D721Med (cell line): ENCODE data around the gene CCDC116.

Experiments used
- DNase-seq: peaks from one replicate; pipeline ENCODE4 v3.0.0; 2011; ENCODE audit warnings: low spot score; ENCODE audit not compliant: insufficient read length
- FAIRE-seq: peaks from 2 replicates; lab custom pipeline; 2011; peaks lifted over from hg19 to GRCh38; lab: Jason Lieb, UNC
- TF ChIP-seq, protein P1 (sequence below): IDR thresholded peaks from 2 replicates; pipeline ENCODE4 v1.5.1; 2012; ENCODE audit warnings: mild to moderate bottlenecking, control low read depth; ENCODE audit not compliant: insufficient read depth; ENCODE audit errors: missing control alignments

The CCDC116 gene

DNA sequence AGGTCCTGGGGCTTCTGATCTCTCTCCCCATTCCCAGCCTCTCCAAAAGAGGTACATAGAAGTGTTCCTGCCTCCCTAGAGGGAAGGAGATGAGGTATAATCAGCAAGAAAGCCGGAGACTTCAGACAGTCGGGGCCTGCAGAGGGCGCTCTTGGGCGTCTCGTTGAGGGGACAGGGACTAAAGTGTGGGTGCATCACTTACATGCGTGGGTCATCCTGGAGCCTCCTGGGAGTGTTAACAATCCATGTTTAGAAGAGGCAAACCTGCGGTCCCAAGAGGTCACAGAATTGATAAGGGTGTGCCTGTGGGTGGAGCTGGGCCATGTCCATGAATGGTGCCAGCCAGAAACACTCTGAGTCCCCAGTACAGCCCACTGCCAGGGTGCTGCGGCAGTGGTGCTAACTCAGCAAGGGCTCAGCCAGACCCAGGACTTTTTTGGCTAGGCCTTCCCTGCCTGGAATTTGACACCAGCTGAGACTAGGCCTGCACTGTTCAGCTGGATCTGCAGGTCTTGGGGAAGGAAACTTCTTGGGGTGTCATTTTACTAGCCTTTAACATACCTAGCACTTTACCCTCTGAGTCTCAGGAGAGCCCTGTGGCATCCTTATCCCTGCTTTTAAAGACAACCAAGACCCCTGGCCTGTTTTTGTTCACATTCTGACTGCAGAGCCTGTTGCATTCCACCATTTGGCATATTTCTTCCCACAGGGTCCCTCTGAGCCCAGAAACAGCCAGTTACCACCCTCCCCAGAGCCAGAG is 8.3 kb upstream of the CCDC116 start:
- DNase-seq (no peak), FAIRE-seq (no peak)
- TF ChIP-seq, protein P1, sequence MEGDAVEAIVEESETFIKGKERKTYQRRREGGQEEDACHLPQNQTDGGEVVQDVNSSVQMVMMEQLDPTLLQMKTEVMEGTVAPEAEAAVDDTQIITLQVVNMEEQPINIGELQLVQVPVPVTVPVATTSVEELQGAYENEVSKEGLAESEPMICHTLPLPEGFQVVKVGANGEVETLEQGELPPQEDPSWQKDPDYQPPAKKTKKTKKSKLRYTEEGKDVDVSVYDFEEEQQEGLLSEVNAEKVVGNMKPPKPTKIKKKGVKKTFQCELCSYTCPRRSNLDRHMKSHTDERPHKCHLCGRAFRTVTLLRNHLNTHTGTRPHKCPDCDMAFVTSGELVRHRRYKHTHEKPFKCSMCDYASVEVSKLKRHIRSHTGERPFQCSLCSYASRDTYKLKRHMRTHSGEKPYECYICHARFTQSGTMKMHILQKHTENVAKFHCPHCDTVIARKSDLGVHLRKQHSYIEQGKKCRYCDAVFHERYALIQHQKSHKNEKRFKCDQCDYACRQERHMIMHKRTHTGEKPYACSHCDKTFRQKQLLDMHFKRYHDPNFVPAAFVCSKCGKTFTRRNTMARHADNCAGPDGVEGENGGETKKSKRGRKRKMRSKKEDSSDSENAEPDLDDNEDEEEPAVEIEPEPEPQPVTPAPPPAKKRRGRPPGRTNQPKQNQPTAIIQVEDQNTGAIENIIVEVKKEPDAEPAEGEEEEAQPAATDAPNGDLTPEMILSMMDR, result peak; percentile 33

- DNase-seq (no peak), FAIRE-seq (no peak)
- TF ChIP-seq, protein P1, result no peak
Measured at GRCh38 chr22:21624880-21625791, 7.4 kb upstream of the CCDC116 start.

DNA sequence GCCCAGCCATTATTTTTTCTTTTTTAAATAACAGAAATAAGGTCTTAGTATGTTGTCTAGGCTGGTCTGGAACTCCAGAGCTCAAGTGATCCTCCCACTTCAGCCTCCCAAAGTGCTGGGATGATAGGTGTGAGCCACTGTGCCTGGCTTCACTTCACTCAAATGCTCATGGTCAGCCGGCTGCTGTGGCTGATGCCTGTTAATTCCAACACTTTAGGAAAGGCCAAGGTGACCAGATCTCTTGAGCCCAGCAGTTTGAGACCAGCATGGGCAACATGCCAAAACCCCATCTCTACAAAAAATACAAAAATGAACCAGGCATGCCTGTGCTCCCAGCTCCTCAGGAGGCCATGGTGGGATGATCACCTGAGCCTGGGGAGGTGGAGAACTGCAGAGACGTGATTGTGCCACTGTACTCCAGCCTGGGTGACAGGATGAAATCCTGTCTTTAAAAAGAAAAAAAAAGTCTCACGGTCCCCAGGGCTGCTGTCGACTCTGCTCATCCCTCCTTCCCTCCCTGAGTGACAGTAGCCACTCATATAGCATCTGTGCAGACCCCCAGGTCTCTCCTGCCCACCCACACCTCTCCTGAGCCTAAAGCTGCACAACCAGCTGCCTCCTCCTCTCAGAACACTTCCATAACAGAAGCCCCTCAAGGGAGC is 6.4 kb upstream of the CCDC116 start:
- DNase-seq (no peak), FAIRE-seq (no peak)
- TF ChIP-seq, protein P1, result no peak

DNA sequence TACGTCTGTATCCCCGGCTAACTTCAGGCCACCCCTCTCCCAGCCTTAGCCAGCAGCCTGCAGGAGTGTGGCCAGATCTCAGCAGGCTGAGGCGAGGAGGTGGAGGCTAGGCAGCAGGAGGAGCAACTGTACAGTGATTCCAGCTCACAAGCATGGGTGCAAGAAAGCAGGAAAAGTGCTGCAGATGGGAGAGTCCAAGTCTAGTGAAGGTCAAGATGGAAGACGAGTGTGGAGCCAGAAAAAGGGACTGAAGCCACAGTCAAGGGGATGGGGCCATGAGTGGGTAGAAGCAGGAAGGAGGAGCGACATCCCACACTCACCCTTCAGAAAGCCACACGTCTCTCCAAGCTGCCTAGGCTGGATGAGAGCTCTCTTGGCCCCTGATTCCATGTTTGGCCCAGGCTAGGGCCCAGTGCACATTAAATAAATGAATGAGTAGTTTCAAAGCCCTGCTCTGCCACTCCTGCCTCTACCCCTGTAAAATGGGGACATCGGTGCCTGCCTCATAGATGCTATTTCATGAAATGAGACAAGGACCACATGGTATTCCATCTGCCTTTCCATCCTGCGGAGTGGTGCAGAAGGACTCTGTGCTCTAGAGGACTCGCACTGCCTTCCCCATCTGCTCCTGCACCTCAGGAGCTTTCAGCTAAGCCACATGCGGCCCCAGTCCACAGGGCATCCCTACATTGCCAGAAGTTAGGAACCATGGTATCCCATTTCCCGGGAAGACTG is 5.7 kb upstream of the CCDC116 start:
- no peak for DNase-seq
- FAIRE-seq, result no peak
- TF ChIP-seq, protein P1, result no peak

GRCh38 chr22:21628386-21629254 is 3.9 kb upstream of the CCDC116 start:
- DNase-seq (no peak), FAIRE-seq (no peak)
- TF ChIP-seq, protein P1, result no peak
